ENCODE measurements around the gene C22orf42. TPM values are rescaled to one million over a fixed set of nuclear protein-coding genes. Genes with fewer than 3 reads are reported as not detected.
"Not testable (repeated sequence)": the region's sequence is repeated elsewhere in the genome, so short reads cannot be mapped to it uniquely, and the experiment has no call there.

Gene C22orf42
- total and polyA plus RNA-seq, 2 donors (not counting 1 experiment from before 2014, with no cell fraction given): not detected

DNA sequence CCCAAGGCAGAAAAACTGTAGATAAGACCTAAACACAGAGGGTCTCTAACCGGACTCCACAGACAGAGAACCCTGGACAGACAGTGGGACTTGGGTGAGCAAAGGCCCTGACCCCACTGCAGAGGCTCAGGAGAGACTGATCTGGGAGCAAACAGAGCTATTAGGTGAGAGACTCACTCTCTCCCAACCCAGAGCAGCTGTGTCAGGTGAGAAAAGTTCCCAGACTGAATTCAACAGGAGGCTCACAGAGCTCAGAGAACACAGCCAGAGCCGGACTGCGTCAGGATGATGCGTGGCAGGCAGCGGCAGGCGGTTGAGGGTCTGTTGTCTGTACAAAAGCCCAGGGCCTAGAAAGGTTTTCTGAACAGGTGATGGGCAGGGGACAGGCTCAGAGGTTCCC lies 40.2 kb upstream of the C22orf42 start:
- Mint-ChIP-seq H3K27me3 (peaks cover 36% of the 10 kb centered on the region), H3K4me1 (peaks cover 4% of the 10 kb centered on the region), H3K27ac (no peak overlapping the region), H3K4me3 (no peak overlapping the region), H3K9me3 (ENCODE audit: insufficient read depth) (no peaks in the 10 kb centered on the region)
- H4K20me1 ChIP-seq (ENCODE audit: control insufficient read depth, insufficient read depth, low read length, poor library complexity, severe bottlenecking): no peaks in the 10 kb centered on the region
- TF ChIP-seq, protein P1, sequence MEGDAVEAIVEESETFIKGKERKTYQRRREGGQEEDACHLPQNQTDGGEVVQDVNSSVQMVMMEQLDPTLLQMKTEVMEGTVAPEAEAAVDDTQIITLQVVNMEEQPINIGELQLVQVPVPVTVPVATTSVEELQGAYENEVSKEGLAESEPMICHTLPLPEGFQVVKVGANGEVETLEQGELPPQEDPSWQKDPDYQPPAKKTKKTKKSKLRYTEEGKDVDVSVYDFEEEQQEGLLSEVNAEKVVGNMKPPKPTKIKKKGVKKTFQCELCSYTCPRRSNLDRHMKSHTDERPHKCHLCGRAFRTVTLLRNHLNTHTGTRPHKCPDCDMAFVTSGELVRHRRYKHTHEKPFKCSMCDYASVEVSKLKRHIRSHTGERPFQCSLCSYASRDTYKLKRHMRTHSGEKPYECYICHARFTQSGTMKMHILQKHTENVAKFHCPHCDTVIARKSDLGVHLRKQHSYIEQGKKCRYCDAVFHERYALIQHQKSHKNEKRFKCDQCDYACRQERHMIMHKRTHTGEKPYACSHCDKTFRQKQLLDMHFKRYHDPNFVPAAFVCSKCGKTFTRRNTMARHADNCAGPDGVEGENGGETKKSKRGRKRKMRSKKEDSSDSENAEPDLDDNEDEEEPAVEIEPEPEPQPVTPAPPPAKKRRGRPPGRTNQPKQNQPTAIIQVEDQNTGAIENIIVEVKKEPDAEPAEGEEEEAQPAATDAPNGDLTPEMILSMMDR (IDR thresholded peaks at IDR 0.05): no peak
- TF ChIP-seq EZH2 (IDR thresholded peaks at IDR 0.05; ENCODE audit: borderline replicate concordance, insufficient read depth, low read depth, low read length, poor library complexity, severe bottlenecking): no peak
- WGBS (ENCODE audit: insufficient coverage): 91% methylated on average over 6 of the region's 6 CpGs
- no peak overlapping the region for H3K27ac ChIP-seq (ENCODE audit: low read length in 2 of 2)
- H3K79me2 ChIP-seq (ENCODE audit: control insufficient read depth, insufficient read depth, low read length): no peaks in the 10 kb centered on the region
- intact Hi-C loops (cut with micrococcal nuclease): no loop called here
- POLR2A ChIA-PET: no interaction called here
- CTCF ChIA-PET: interaction anchor here (1.0 kb wide), 1 partner anchor 25 kb away, joined by 3 read pairs; no protein-coding TSS in a partner anchor
- no peak overlapping the region for H3K4me3 ChIP-seq (ENCODE audit: control extremely low read depth in 1 of 5, extremely low read depth in 1 of 5, insufficient read depth in 1 of 5, low read depth in 2 of 5, low read length in 4 of 5)
- H2AFZ ChIP-seq (ENCODE audit: insufficient read depth, low read depth, low read length, poor library complexity, severe bottlenecking): no peak overlapping the region
- no peak for ATAC-seq (ENCODE audit: low read depth)
- no peaks in the 10 kb centered on the region for H3K36me3 ChIP-seq (replicated peaks in 1 of 2; ENCODE audit: control extremely low read depth in 1 of 2, control insufficient read depth in 1 of 2, extremely low read depth in 1 of 2, insufficient read depth in 2 of 2, low read length in 1 of 2)
- H3K9ac ChIP-seq (ENCODE audit: low read length): no peak overlapping the region
- no peak for DNase-seq
- peaks cover 0 to 24% (median 5%) of the 10 kb centered on the region in 4 experiments for H3K27me3 ChIP-seq (replicated peaks in 1 of 4; ENCODE audit: control extremely low read depth in 1 of 4, control insufficient read depth in 3 of 4, insufficient read depth in 4 of 4, low read length in 3 of 4)
- H3K4me1 ChIP-seq (ENCODE audit: control insufficient read depth in 2 of 2, insufficient read depth in 2 of 2, low read length in 2 of 2): peaks cover 6 to 8% of the 10 kb centered on the region in 2 donors
- H3K4me2 ChIP-seq (replicated peaks; ENCODE audit: low read depth, low read length, poor library complexity, severe bottlenecking): no peak overlapping the region
- H3K9me3 ChIP-seq (ENCODE audit: control extremely low read depth in 1 of 3, control insufficient read depth in 2 of 3, insufficient read depth in 1 of 3, low read length in 2 of 3): peaks cover 0 to 6% (median 0%) of the 10 kb centered on the region in 3 donors

DNA sequence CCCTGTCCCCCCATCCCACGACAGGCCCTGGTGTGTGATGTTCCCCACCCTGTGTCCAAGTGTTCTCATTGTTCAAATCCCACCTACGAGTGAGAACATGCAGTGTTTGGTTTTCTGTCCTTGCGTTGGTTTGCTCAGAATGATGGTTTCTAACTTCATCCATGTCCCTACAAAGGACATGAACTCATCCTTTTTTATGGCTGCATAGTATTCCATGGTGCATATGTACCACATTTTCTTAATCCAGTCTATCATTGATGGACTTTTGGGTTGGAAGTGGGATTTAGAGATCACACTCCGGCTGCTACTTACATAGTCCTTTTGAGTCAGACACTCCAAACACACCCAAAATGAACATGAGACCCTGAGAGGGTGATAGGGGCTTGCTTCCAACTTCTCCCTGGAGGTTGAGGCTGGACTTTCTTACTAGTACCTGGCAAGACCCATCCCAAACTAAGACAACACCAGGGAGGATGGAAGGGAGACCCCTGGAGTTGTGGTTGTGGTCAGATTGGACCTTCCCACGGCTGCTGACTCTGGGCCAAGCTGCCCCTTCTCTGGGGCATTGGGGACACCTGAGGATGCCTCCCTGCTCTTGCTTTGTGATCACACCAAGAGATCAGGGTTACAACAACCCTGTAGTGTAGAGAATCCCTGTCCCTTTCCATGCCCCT lies 38.6 kb upstream of the C22orf42 start:
- 100% methylated on average over 1 of the region's 5 CpGs for WGBS (ENCODE audit: insufficient coverage)
- POLR2A ChIA-PET: not testable (repeated sequence)

DNA sequence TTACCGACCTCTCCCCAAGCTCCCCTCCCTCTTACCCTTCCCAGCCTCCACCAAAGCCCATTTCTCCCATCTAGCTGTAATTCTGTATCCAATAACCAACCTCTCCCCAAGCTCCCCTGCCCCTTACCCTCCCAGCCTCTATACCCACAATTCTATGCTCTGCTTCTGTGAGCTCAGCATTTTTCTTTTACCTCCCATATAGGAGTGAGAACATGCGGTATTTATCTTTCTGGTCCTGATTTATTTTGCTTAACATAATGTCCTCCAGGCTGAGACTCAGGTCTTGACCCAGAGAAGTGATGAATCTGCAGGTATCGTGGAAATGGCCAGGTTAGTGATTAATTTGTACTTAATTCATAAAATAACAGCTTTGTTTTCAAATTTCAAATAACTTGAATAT lies 36.8 kb upstream of the C22orf42 start:
- H3K9me3 ChIP-seq (ENCODE audit: control extremely low read depth in 1 of 3, control insufficient read depth in 2 of 3, insufficient read depth in 1 of 3, low read length in 2 of 3); H3K4me2 ChIP-seq (replicated peaks; ENCODE audit: low read depth, low read length, poor library complexity, severe bottlenecking); ATAC-seq (ENCODE audit: low read depth); H2AFZ ChIP-seq (ENCODE audit: insufficient read depth, low read depth, low read length, poor library complexity, severe bottlenecking); H3K79me2 ChIP-seq (ENCODE audit: control insufficient read depth, insufficient read depth, low read length); H3K4me3 Mint-ChIP-seq; H3K36me3 ChIP-seq (replicated peaks in 1 of 2; ENCODE audit: control extremely low read depth in 1 of 2, control insufficient read depth in 1 of 2, extremely low read depth in 1 of 2, insufficient read depth in 2 of 2, low read length in 1 of 2); intact Hi-C loops (cut with micrococcal nuclease); H3K27ac ChIP-seq (ENCODE audit: low read length in 2 of 2); H3K9ac ChIP-seq (ENCODE audit: low read length); H3K27me3 ChIP-seq (replicated peaks in 1 of 4; ENCODE audit: control extremely low read depth in 1 of 4, control insufficient read depth in 3 of 4, insufficient read depth in 4 of 4, low read length in 3 of 4); H3K27ac Mint-ChIP-seq; CTCF ChIA-PET; H3K4me3 ChIP-seq (ENCODE audit: control extremely low read depth in 1 of 5, extremely low read depth in 1 of 5, insufficient read depth in 1 of 5, low read depth in 2 of 5, low read length in 4 of 5); DNase-seq; POLR2A ChIA-PET; H3K4me1 Mint-ChIP-seq; H4K20me1 ChIP-seq (ENCODE audit: control insufficient read depth, insufficient read depth, low read length, poor library complexity, severe bottlenecking); H3K9me3 Mint-ChIP-seq (ENCODE audit: insufficient read depth); H3K4me1 ChIP-seq (ENCODE audit: control insufficient read depth in 2 of 2, insufficient read depth in 2 of 2, low read length in 2 of 2): not testable (repeated sequence)
- peaks cover 32% of the 10 kb centered on the region for H3K27me3 Mint-ChIP-seq
- 100% methylated on average over 1 of the region's 3 CpGs for WGBS (ENCODE audit: insufficient coverage)

More for the DNA sequence above, 38.6 kb upstream of the C22orf42 start:
- intact Hi-C loops (cut with micrococcal nuclease); H3K36me3 ChIP-seq (replicated peaks in 1 of 2; ENCODE audit: control extremely low read depth in 1 of 2, control insufficient read depth in 1 of 2, extremely low read depth in 1 of 2, insufficient read depth in 2 of 2, low read length in 1 of 2); ATAC-seq (ENCODE audit: low read depth); H3K4me3 ChIP-seq (ENCODE audit: control extremely low read depth in 1 of 5, extremely low read depth in 1 of 5, insufficient read depth in 1 of 5, low read depth in 2 of 5, low read length in 4 of 5); H3K4me2 ChIP-seq (replicated peaks; ENCODE audit: low read depth, low read length, poor library complexity, severe bottlenecking); H3K79me2 ChIP-seq (ENCODE audit: control insufficient read depth, insufficient read depth, low read length); H3K9me3 Mint-ChIP-seq (ENCODE audit: insufficient read depth); H3K27ac ChIP-seq (ENCODE audit: low read length in 2 of 2); H3K4me3 Mint-ChIP-seq; H4K20me1 ChIP-seq (ENCODE audit: control insufficient read depth, insufficient read depth, low read length, poor library complexity, severe bottlenecking); DNase-seq; H3K9ac ChIP-seq (ENCODE audit: low read length); CTCF ChIA-PET; H3K4me1 ChIP-seq (ENCODE audit: control insufficient read depth in 2 of 2, insufficient read depth in 2 of 2, low read length in 2 of 2); H3K4me1 Mint-ChIP-seq; H2AFZ ChIP-seq (ENCODE audit: insufficient read depth, low read depth, low read length, poor library complexity, severe bottlenecking); H3K27ac Mint-ChIP-seq; H3K9me3 ChIP-seq (ENCODE audit: control extremely low read depth in 1 of 3, control insufficient read depth in 2 of 3, insufficient read depth in 1 of 3, low read length in 2 of 3): not testable (repeated sequence)
- H3K27me3 ChIP-seq (replicated peaks in 1 of 4; ENCODE audit: control extremely low read depth in 1 of 4, control insufficient read depth in 3 of 4, insufficient read depth in 4 of 4, low read length in 3 of 4): peaks cover 0 to 11% (median 2%) of the 10 kb centered on the region in 4 experiments
- peaks cover 31% of the 10 kb centered on the region for H3K27me3 Mint-ChIP-seq
